Left ventricle myocardium inferior (tissue), 1 donor: ENCODE results near the gene GPR143. TPM values are rescaled to one million over a fixed set of nuclear protein-coding genes. Genes with fewer than 3 reads are reported as not detected.

Experiments
- DNase-seq: peaks from one replicate; pipeline ENCODE4 v3.0.0-alpha.2; 2020
- H3K27ac ChIP-seq: fragments of 200-600 bp; replicated peaks from 2 replicates; pipeline ENCODE4 v1.8.0; 2021
- H3K27me3 ChIP-seq: fragments of 200-600 bp; 2 replicates; pipeline ENCODE4 v1.8.0; 2021; ENCODE audit warnings: low read depth
- H3K36me3 ChIP-seq: fragments of 200-600 bp; 2 replicates; pipeline ENCODE4 v1.8.0; 2021
- H3K4me1 ChIP-seq: fragments of 200-600 bp; 2 replicates; pipeline ENCODE4 v1.8.0; 2021
- H3K4me3 ChIP-seq: fragments of 200-600 bp; 2 replicates; pipeline ENCODE4 v1.8.0; 2021; ENCODE audit warnings: mild to moderate bottlenecking, moderate library complexity
- H3K9me3 ChIP-seq: fragments of 200-600 bp; replicated peaks from 2 replicates; pipeline ENCODE4 v1.8.0; 2021
- CTCF ChIP-seq: fragments of 200-600 bp; IDR thresholded peaks from 2 replicates; pipeline ENCODE4 v1.8.0; 2021; ENCODE audit warnings: antibody characterized with exemption, mild to moderate bottlenecking, borderline replicate concordance
- intact Hi-C: fragments of 100-400 bp; cut with micrococcal nuclease; formaldehyde crosslinking; loops from one replicate; pipeline ENCODE4 v1.11.0; 2022
- total RNA-seq: library from RNA; stranded (reverse); fragmentation: NEBNext Ultra II Directional; extraction: Animal tissue kit (Norgen Biotek cat#: 25700); gene quantifications from one replicate; pipeline ENCODE4 v1.2.1, GENCODE V29; 2021
- donor health status: DM: no; HTN: yes; CAD: no; lungs with severe emphysema.

Gene GPR143
- total RNA-seq, 1 donor from 2014 or later = not detected

- Histone ChIP-seq H3K36me3 (no peaks in the 10 kb centered on the region), H3K27ac (no peak overlapping the region), H3K9me3 (no peaks in the 10 kb centered on the region), H3K4me3 (no peak overlapping the region), H3K4me1 (peaks cover 4% of the 10 kb centered on the region), H3K27me3 (peaks cover 27% of the 10 kb centered on the region)
- TF ChIP-seq CTCF = no peak
- intact Hi-C loops = no loop called here
- DNase-seq = no peak
These were observed 443 bp downstream of the GPR143 start for GRCh38 chrX:9765072-9765736.

- Histone ChIP-seq H3K36me3 (no peaks in the 10 kb centered on the region), H3K27ac (no peak overlapping the region), H3K4me1 (no peaks in the 10 kb centered on the region), H3K9me3 (no peaks in the 10 kb centered on the region), H3K4me3 (no peak overlapping the region), H3K27me3 (peaks cover 6% of the 10 kb centered on the region)
- intact Hi-C loops = no loop called here
- TF ChIP-seq CTCF = no peak
- DNase-seq = no peak
These were observed 6.3 kb downstream of the GPR143 start for GRCh38 chrX:9759337-9759736.

GRCh38 chrX:9758021-9758638, 7.5 kb downstream of the GPR143 start:
- H3K9me3 ChIP-seq = no peaks in the 10 kb centered on the region
- intact Hi-C loops = no loop called here
- TF ChIP-seq CTCF = no peak

GRCh38 chrX:9757366-9757765, 8.3 kb downstream of the GPR143 start:
- H3K36me3 ChIP-seq = no peaks in the 10 kb centered on the region
- no peak for TF ChIP-seq CTCF
- intact Hi-C loops = no loop called here
- no peaks in the 10 kb centered on the region for H3K9me3 ChIP-seq
- H3K4me1 ChIP-seq = no peaks in the 10 kb centered on the region
- H3K27me3 ChIP-seq = no peaks in the 10 kb centered on the region
- no peak for DNase-seq
- no peak overlapping the region for H3K4me3 ChIP-seq
- no peak overlapping the region for H3K27ac ChIP-seq

More at GRCh38 chrX:9758021-9758638, 7.5 kb downstream of the GPR143 start:
- H3K27ac ChIP-seq = no peak overlapping the region
- H3K27me3 ChIP-seq = no peaks in the 10 kb centered on the region
- H3K36me3 ChIP-seq = no peaks in the 10 kb centered on the region
- H3K4me1 ChIP-seq = no peaks in the 10 kb centered on the region
- DNase-seq = no peak
- no peak overlapping the region for H3K4me3 ChIP-seq

GRCh38 chrX:9749146-9749692, 16.4 kb downstream of the GPR143 start:
- H3K27ac ChIP-seq = no peak overlapping the region
- no peaks in the 10 kb centered on the region for H3K9me3 ChIP-seq
- intact Hi-C loops = no loop called here
- no peak overlapping the region for H3K4me3 ChIP-seq
- H3K36me3 ChIP-seq = no peaks in the 10 kb centered on the region
- no peaks in the 10 kb centered on the region for H3K27me3 ChIP-seq
- TF ChIP-seq CTCF = no peak
- no peak for DNase-seq
- no peaks in the 10 kb centered on the region for H3K4me1 ChIP-seq
